OCI-LY1 (cell line): ENCODE results near the gene RARRES2.

ENCODE experiments used
- EZH2 ChIP-seq: fragments of 200-600 bp; sonication (generic), shearing (Covaris generic); IDR thresholded peaks from 2 replicates; pipeline ENCODE4 v1.8.0; 2017; ENCODE audit warnings: borderline replicate concordance, mixed run types, mild to moderate bottlenecking, antibody characterized with exemption, low read length, moderate library complexity, mixed read lengths
- TF ChIP-seq, protein P1 (sequence below): fragments of 200-600 bp; sonication (generic), shearing (Covaris generic); IDR thresholded peaks from 2 replicates; pipeline ENCODE4 v1.5.1; 2017; ENCODE audit warnings: mild to moderate bottlenecking, antibody characterized with exemption, low read length, moderate library complexity, mixed read lengths

GRCh38 chr7:150307129-150307528 lies 34.3 kb downstream of the RARRES2 start:
- TF ChIP-seq, protein P1, sequence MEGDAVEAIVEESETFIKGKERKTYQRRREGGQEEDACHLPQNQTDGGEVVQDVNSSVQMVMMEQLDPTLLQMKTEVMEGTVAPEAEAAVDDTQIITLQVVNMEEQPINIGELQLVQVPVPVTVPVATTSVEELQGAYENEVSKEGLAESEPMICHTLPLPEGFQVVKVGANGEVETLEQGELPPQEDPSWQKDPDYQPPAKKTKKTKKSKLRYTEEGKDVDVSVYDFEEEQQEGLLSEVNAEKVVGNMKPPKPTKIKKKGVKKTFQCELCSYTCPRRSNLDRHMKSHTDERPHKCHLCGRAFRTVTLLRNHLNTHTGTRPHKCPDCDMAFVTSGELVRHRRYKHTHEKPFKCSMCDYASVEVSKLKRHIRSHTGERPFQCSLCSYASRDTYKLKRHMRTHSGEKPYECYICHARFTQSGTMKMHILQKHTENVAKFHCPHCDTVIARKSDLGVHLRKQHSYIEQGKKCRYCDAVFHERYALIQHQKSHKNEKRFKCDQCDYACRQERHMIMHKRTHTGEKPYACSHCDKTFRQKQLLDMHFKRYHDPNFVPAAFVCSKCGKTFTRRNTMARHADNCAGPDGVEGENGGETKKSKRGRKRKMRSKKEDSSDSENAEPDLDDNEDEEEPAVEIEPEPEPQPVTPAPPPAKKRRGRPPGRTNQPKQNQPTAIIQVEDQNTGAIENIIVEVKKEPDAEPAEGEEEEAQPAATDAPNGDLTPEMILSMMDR: no peak
- no peak for TF ChIP-seq EZH2
